Smooth muscle cell (in vitro differentiated cells): Measurements from ENCODE around the gene LRRC27. TPM values are rescaled to one million over a fixed set of nuclear protein-coding genes. Genes with fewer than 3 reads are reported as not detected.
A peak's percentile ranks its signal among the peaks of the same experiment; 100 is the strongest.

Source experiments
- DNase-seq: peaks from one replicate; lab custom pipeline; 2025; ENCODE audit not compliant: unreplicated experiment; lab: John Stamatoyannopoulos, UW
- H2AFZ ChIP-seq: fragments of 200-600 bp; sonication (generic); 2 replicates; pipeline ENCODE4 v1.6.0; 2016; ENCODE audit warnings: antibody characterized with exemption, low read depth, mild to moderate bottlenecking
- H3F3A ChIP-seq: fragments of 200-600 bp; sonication (generic); 2 replicates; pipeline ENCODE4 v1.6.0; 2017; ENCODE audit warnings: antibody characterized with exemption, low read depth
- H3K27ac ChIP-seq: fragments of 200-600 bp; sonication (generic); 2 replicates; pipeline ENCODE4 v1.5.1; 2016; ENCODE audit warnings: low read depth, mild to moderate bottlenecking
- H3K27me3 ChIP-seq: fragments of 200-600 bp; sonication (generic); 2 replicates; pipeline ENCODE4 v1.6.1; 2016; ENCODE audit warnings: low read depth, mild to moderate bottlenecking
- H3K36me3 ChIP-seq: fragments of 200-600 bp; sonication (generic); 2 replicates; pipeline ENCODE4 v1.5.1; 2016; ENCODE audit warnings: low read depth
- H3K4me1 ChIP-seq: fragments of 200-600 bp; sonication (generic); 2 replicates; pipeline ENCODE4 v1.5.1; 2016; ENCODE audit warnings: low read depth
- H3K4me2 ChIP-seq: fragments of 200-600 bp; sonication (generic); 2 replicates; pipeline ENCODE4 v1.6.0; 2016; ENCODE audit warnings: mild to moderate bottlenecking
- H3K4me3 ChIP-seq: fragments of 200-600 bp; sonication (generic); 2 replicates; pipeline ENCODE4 v1.5.1; 2016; ENCODE audit warnings: mild to moderate bottlenecking
- H3K79me2 ChIP-seq: fragments of 200-600 bp; sonication (generic); 2 replicates; pipeline ENCODE4 v1.6.0; 2016; ENCODE audit warnings: low read depth, mild to moderate bottlenecking
- H3K9ac ChIP-seq: fragments of 200-600 bp; sonication (generic); 2 replicates; pipeline ENCODE4 v1.6.0; 2016; ENCODE audit warnings: low read depth
- H3K9me3 ChIP-seq: fragments of 200-600 bp; sonication (generic); replicated peaks from 2 replicates; pipeline ENCODE4 v1.5.1; 2016; ENCODE audit warnings: low read depth
- H4K20me1 ChIP-seq: fragments of 200-600 bp; sonication (generic); 2 replicates; pipeline ENCODE4 v1.6.0; 2016; ENCODE audit warnings: low read depth
- WGBS: methylation state at CpG from one replicate; pipeline ENCODE4 v1.1.7; 2016; ENCODE audit warnings: low lambda C conversion rate; 5-methylcytosine and 5-hydroxymethylcytosine counted together
- polyA plus RNA-seq: library from polyadenylated mRNA; unstranded; fragments of >200 nt; fragmentation: Nextera tagmentation; extraction: Ambion mirVana; gene quantifications from 2 replicates; pipeline ENCODE4 v1.2.1, GENCODE V29; 2016
- total RNA-seq: library from RNA; depleted of rRNA; stranded (reverse); fragments of >200 nt; gene quantifications from 2 replicates; pipeline ENCODE4 v1.2.3, GENCODE V29; 2014
- TF ChIP-seq, protein P1 (sequence below): fragments of 200-600 bp; sonication (generic); IDR thresholded peaks from 2 replicates; pipeline ENCODE4 v1.5.1; 2017; ENCODE audit warnings: borderline replicate concordance, mild to moderate bottlenecking, antibody characterized with exemption; ENCODE audit not compliant: insufficient read depth, poor library complexity, severe bottlenecking

The LRRC27 gene
- total and polyA plus RNA-seq, 2 experiments from 2014 or later: 7.6 to 11.5 TPM

DNA sequence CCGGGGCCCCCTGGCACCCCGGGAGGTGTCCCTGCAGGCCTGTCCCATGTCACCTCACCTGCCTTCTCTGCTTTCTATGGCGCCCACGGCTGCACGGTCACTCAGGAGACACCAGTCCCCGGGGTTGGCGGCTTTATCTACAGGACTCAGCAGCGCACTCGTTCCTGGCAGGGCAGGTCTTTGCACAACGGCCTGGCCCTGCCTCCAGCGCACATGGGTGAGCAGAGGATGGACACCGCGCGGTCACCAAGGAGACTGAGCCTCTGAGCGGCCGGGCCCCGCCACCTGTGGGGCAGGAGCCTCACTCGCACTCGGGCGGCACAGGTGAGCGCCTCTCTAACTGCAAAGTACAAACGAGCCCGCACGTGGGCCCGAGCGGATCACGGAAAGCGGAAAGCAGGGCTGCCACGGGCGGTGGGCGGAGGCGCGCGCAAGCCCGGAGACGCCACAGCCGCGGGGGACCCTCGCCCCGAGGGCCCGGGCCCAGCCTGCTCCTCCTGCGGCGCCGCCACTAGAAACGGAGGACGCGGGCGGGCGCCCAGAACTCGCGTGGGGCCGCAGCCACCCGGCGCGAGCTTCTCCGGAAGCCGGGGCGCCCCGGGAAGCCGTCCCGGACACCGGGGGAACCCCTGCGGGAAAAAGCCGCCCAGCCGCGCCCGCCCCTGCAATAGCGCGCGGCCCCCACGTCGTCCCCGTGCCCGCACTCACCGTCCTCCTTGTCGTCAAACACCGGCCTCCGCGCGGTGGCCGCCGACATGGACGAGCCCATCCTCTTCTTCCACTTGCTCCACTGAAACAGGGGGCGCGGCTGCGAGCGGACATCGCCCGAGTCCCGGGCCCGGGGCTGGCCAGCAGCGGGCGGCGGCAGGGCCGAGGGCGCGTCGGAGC, 24.9 kb upstream of the LRRC27 start:
- peaks cover 7% of the 10 kb centered on the region for H3K4me1 ChIP-seq
- H4K20me1 ChIP-seq: peaks cover 4% of the 10 kb centered on the region
- no peak for DNase-seq
- WGBS: 12% methylated on average over 95 of the region's 98 CpGs
- H3K4me2 ChIP-seq: peak overlapping the region; percentile 91
- no peak overlapping the region for H3K27ac ChIP-seq
- no peak overlapping the region for H3K9ac ChIP-seq
- TF ChIP-seq, protein P1, sequence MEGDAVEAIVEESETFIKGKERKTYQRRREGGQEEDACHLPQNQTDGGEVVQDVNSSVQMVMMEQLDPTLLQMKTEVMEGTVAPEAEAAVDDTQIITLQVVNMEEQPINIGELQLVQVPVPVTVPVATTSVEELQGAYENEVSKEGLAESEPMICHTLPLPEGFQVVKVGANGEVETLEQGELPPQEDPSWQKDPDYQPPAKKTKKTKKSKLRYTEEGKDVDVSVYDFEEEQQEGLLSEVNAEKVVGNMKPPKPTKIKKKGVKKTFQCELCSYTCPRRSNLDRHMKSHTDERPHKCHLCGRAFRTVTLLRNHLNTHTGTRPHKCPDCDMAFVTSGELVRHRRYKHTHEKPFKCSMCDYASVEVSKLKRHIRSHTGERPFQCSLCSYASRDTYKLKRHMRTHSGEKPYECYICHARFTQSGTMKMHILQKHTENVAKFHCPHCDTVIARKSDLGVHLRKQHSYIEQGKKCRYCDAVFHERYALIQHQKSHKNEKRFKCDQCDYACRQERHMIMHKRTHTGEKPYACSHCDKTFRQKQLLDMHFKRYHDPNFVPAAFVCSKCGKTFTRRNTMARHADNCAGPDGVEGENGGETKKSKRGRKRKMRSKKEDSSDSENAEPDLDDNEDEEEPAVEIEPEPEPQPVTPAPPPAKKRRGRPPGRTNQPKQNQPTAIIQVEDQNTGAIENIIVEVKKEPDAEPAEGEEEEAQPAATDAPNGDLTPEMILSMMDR: no peak
- no peaks in the 10 kb centered on the region for H3F3A ChIP-seq
- H3K4me3 ChIP-seq: peak overlapping the region; percentile 87
- peak overlapping the region; percentile 37 for H2AFZ ChIP-seq
- H3K9me3 ChIP-seq: no peaks in the 10 kb centered on the region
- no peaks in the 10 kb centered on the region for H3K79me2 ChIP-seq
- H3K36me3 ChIP-seq: no peaks in the 10 kb centered on the region
- H3K27me3 ChIP-seq: peaks cover 25% of the 10 kb centered on the region

DNA sequence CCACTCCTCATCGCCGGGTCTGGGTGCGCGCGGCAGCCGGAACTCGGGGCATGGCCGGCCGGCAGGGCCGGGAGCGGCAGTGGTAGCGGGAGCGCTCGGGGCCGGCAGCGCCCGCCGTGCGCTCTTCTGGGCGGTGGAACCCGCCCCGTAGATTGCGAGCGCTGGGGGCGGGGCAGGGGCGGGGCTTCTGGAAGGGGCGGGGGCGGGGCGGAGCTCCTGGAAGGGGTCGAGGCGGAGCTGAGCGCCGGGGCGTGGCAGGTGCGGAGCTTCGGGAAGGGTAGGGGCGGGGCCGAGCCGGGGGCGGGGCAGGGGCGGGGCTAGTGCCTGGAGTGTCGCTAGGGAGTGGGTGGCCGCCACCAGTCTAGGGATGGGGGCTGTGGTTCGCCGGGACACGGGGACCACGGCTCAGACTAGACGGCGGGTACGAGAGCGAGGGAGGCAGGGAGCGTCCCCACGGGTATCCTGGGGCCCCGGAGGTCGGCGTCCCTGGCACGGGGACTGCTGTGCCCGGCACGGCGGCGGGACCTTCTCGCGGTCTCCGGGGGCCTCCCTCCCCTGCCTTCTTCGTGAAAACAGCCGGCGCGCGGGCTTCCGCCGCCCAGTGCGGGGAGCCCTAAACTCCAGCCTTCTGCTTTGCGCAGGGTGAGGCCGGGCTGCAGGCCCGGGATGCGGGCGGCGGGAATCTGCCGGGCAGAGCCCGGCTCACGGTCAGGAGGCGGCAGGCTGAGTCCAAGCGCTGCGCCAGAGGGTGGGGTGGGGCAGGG, 24.0 kb upstream of the LRRC27 start, which contains the start of gene STK32C:
Gene STK32C, minus strand, starts transcription at position 128 of the 764 bp plus-strand sequence. Its CDS starts 117 bp downstream, at position 11.
- peak within 1 kb of the TSS; percentile 98 for H3K4me2 ChIP-seq
- no peak within 1 kb of the TSS for H3K27ac ChIP-seq
- peak within 1 kb of the TSS; percentile 87 for H3K4me3 ChIP-seq
- DNase-seq: peak; percentile 91
- H3K36me3 ChIP-seq: no peaks in the 10 kb centered on the region
- H3K4me1 ChIP-seq: peaks cover 7% of the 10 kb centered on the region
- H4K20me1 ChIP-seq: no peaks in the 10 kb centered on the region
- no peak within 1 kb of the TSS for H3K9ac ChIP-seq
- WGBS: under 1% methylated on average over 31 of the region's 84 CpGs
- no peaks in the 10 kb centered on the region for H3F3A ChIP-seq
- H3K79me2 ChIP-seq: no peaks in the 10 kb centered on the region
- H2AFZ ChIP-seq: peak within 1 kb of the TSS; percentile 96
- TF ChIP-seq, protein P1: no peak
- H3K27me3 ChIP-seq: peaks cover 25% of the 10 kb centered on the region
- no peaks in the 10 kb centered on the region for H3K9me3 ChIP-seq

DNA sequence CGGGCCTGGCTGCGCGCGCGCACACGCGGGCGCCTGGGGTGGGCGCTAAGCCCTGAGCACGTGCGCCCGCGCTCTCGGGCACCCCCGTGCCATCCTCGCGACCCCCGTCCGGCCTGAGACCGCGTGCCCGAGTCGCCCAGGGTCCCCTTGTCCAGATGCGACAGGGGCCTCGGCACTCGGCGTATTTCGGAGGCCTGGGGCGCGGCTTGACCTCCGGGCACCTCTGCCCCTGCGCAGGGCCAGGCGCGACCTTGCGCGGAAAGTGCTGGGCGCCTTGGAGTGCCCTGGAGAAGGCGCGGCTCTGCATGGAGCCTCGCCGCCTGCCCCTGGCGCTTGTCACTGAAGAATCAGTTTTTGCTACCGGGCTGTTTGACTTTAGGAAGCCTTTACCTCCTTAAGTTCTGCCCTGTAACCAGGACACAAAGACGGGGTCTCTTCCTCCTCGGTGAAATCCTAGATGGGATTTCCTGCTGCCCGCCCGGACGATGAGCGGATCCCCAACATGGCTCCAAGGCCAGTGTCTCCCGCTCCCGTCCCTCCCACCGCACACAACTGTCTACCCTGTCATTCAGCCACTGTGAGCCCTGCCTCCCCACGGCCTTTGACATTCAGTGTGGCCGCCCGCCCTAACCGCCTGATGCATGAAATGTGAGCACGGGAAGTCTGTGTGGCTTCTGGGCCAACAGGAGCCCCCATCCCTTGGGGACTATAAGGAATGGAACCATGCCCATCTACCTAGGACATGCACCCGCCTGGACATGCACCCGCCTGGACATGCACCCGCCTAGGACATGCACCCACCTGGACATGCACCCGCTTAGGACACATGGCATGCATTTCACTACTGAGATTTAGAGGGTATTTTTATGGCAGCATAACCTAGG, 23.2 kb upstream of the LRRC27 start:
- Histone ChIP-seq H3K27me3 (peaks cover 24% of the 10 kb centered on the region), H3K9ac (no peak overlapping the region), H3K36me3 (no peaks in the 10 kb centered on the region), H3K27ac (no peak overlapping the region), H2AFZ (peak overlapping the region; percentile 96), H4K20me1 (no peaks in the 10 kb centered on the region), H3K79me2 (no peaks in the 10 kb centered on the region), H3K4me1 (peaks cover 7% of the 10 kb centered on the region), H3K4me3 (peak overlapping the region; percentile 87), H3F3A (no peaks in the 10 kb centered on the region), H3K4me2 (peak overlapping the region; percentile 98), H3K9me3 (no peaks in the 10 kb centered on the region)
- TF ChIP-seq, protein P1: no peak
- WGBS: 18% methylated on average over 44 of the region's 61 CpGs
- no peak for DNase-seq
